HG03558 (cell line): ENCODE measurements around the gene RAB3C.

ENCODE experiments used
- ATAC-seq: cut with Tn5 transposase; IDR thresholded peaks from one replicate; pipeline ENCODE4 v1.9.1; 2021; ENCODE audit warnings: moderate number of reproducible peaks; ENCODE audit not compliant: unreplicated experiment; ENCODE audit errors: extremely low read depth

Gene RAB3C

GRCh38 chr5:58803056-58803455 is 220.2 kb downstream of the RAB3C start:
- no peak for ATAC-seq

- ATAC-seq: no peak
These were observed 221.4 kb downstream of the RAB3C start for GRCh38 chr5:58804291-58804690.

- ATAC-seq: no peak
These were observed 227.2 kb downstream of the RAB3C start for GRCh38 chr5:58810086-58810485.

GRCh38 chr5:58813855-58814254 is 231.0 kb downstream of the RAB3C start:
- no peak for ATAC-seq

- ATAC-seq: no peak
These were observed 233.4 kb downstream of the RAB3C start for GRCh38 chr5:58816181-58816731.

- ATAC-seq: no peak
These were observed 235.6 kb downstream of the RAB3C start for GRCh38 chr5:58818465-58818864.

- ATAC-seq: no peak
These were observed 242.6 kb downstream of the RAB3C start for GRCh38 chr5:58825441-58825840.

GRCh38 chr5:58825899-58826298 is 243.0 kb downstream of the RAB3C start:
- no peak for ATAC-seq

GRCh38 chr5:58827463-58827862 is 244.6 kb downstream of the RAB3C start:
- no peak for ATAC-seq

GRCh38 chr5:58828258-58828657 is 245.4 kb downstream of the RAB3C start:
- ATAC-seq: no peak

GRCh38 chr5:58834242-58835225 is 251.7 kb downstream of the RAB3C start:
- ATAC-seq: no peak

- ATAC-seq: no peak
These were observed 253.5 kb downstream of the RAB3C start for GRCh38 chr5:58836351-58836750.

- no peak for ATAC-seq
These were observed 255.9 kb downstream of the RAB3C start for GRCh38 chr5:58838729-58839128.

GRCh38 chr5:58842852-58843251 is 260.0 kb downstream of the RAB3C start:
- ATAC-seq: no peak

GRCh38 chr5:58844395-58844794 is 261.5 kb downstream of the RAB3C start:
- no peak for ATAC-seq

- ATAC-seq: no peak
These were observed 264.2 kb downstream of the RAB3C start for GRCh38 chr5:58847041-58847440.

- ATAC-seq: no peak
These were observed 266.3 kb downstream of the RAB3C start for GRCh38 chr5:58849223-58849622.

GRCh38 chr5:58849921-58850667 is 267.2 kb downstream of the RAB3C start:
- no peak for ATAC-seq

GRCh38 chr5:58851153-58851552 is 268.3 kb downstream of the RAB3C start:
- no peak for ATAC-seq

GRCh38 chr5:58851571-58851970 is 268.7 kb downstream of the RAB3C start:
- ATAC-seq: no peak

- ATAC-seq: no peak
These were observed 269.7 kb downstream of the RAB3C start for GRCh38 chr5:58852566-58852965.
